Liver (tissue), 9 donors: ENCODE data around the gene CCDC7. TPM values are rescaled to one million over a fixed set of nuclear protein-coding genes. Genes with fewer than 3 reads are reported as not detected.

ENCODE experiments used
- DNase-seq: peaks from one replicate; pipeline ENCODE4 v3.0.0-alpha.2; 2017; ENCODE audit warnings: low spot score
- H3K27ac ChIP-seq, 2 donors: one replicate each; pipeline ENCODE4 v1.7.0; 2013; ENCODE audit warnings: inconsistent platforms in 2 of 2, low read length in 2 of 2, control low read depth in 1 of 2, low read depth in 1 of 2, mild to moderate bottlenecking in 1 of 2
- H3K27me3 ChIP-seq, 4 donors: one replicate each; pipeline versions ENCODE4 v1.6.1 to v1.7.0; 2013; ENCODE audit warnings: low read length in 3 of 4, inconsistent platforms in 1 of 4, mild to moderate bottlenecking in 1 of 4, moderate library complexity in 1 of 4; ENCODE audit not compliant: control insufficient read depth in 4 of 4, insufficient read depth in 4 of 4
- H3K36me3 ChIP-seq, 4 donors: one replicate each; pipeline versions ENCODE4 v1.6.1 to v1.7.0; 2013; ENCODE audit warnings: low read length in 3 of 4, mild to moderate bottlenecking in 3 of 4, low read depth in 1 of 4, moderate library complexity in 1 of 4; ENCODE audit not compliant: control insufficient read depth in 4 of 4, insufficient read depth in 3 of 4
- H3K4me1 ChIP-seq, 4 donors: one replicate each; pipeline versions ENCODE4 v1.6.1 to v1.7.0; 2013; ENCODE audit warnings: low read length in 3 of 4, mild to moderate bottlenecking in 3 of 4, moderate library complexity in 1 of 4; ENCODE audit not compliant: control insufficient read depth in 4 of 4, insufficient read depth in 4 of 4
- H3K4me3 ChIP-seq, 3 donors: one replicate each; pipeline versions ENCODE4 v1.6.1 to v1.7.0; 2013; ENCODE audit warnings: low read length in 3 of 3, control low read depth in 1 of 3, low read depth in 1 of 3, mild to moderate bottlenecking in 1 of 3
- H3K9ac ChIP-seq, 2 donors: one replicate each; pipeline ENCODE4 v1.7.0; 2013; ENCODE audit warnings: low read length in 2 of 2, mild to moderate bottlenecking in 2 of 2, moderate library complexity in 2 of 2, control low read depth in 1 of 2, low read depth in 1 of 2
- H3K9me3 ChIP-seq, 4 donors: one replicate each; pipeline versions ENCODE4 v1.6.1 to v1.7.0; 2013; ENCODE audit warnings: low read length in 3 of 4; ENCODE audit not compliant: control insufficient read depth in 4 of 4
- ATF3 ChIP-seq: IDR thresholded peaks from 2 replicates; pipeline ENCODE4 v1.6.1; 2016; ENCODE audit warnings: antibody characterized with exemption
- CTCF ChIP-seq: fragments of 150-350 bp; IDR thresholded peaks from 2 replicates; pipeline ENCODE4 v1.5.1; 2017; ENCODE audit warnings: improper control_type of control experiment, low read depth, low read length; ENCODE audit not compliant: missing input control
- EGR1 ChIP-seq, 2 donors: IDR thresholded peaks; 2 replicates each; pipeline ENCODE4 v1.6.1; 2016 to 2018; ENCODE audit warnings: antibody characterized with exemption in 2 of 2, low read depth in 2 of 2
- FOXA1 ChIP-seq: IDR thresholded peaks from 2 replicates; pipeline ENCODE4 v1.6.1; 2016; ENCODE audit warnings: antibody characterized with exemption
- FOXA2 ChIP-seq: IDR thresholded peaks from 2 replicates; pipeline ENCODE4 v1.6.1; 2016; ENCODE audit warnings: antibody characterized with exemption
- HNF4A ChIP-seq, 2 donors: conservative IDR thresholded peaks; 2 replicates each; pipeline ENCODE4 v1.6.1; 2016; ENCODE audit warnings: antibody characterized with exemption in 2 of 2, mild to moderate bottlenecking in 2 of 2
- JUND ChIP-seq, 2 donors: IDR thresholded peaks; 2 replicates each; pipeline ENCODE4 v1.6.1; 2016; ENCODE audit warnings: antibody characterized with exemption in 2 of 2
- MAX ChIP-seq: IDR thresholded peaks from 2 replicates; pipeline ENCODE4 v1.6.1; 2016; ENCODE audit warnings: antibody characterized with exemption
- NR2F2 ChIP-seq: IDR thresholded peaks from 2 replicates; pipeline ENCODE4 v1.6.1; 2016; ENCODE audit warnings: antibody characterized with exemption
- RAD21 ChIP-seq, 2 donors: IDR thresholded peaks; 2 replicates each; pipeline ENCODE4 v1.6.1; 2016; ENCODE audit warnings: antibody characterized with exemption in 2 of 2, mild to moderate bottlenecking in 2 of 2
- REST ChIP-seq: IDR thresholded peaks from 2 replicates; pipeline ENCODE4 v1.6.1; 2016; ENCODE audit warnings: antibody characterized with exemption, mild to moderate bottlenecking
- RXRA ChIP-seq, 2 donors: IDR thresholded peaks; 2 replicates each; pipeline ENCODE4 v1.6.1; 2017 to 2018; ENCODE audit warnings: antibody characterized with exemption in 2 of 2, mild to moderate bottlenecking in 1 of 2
- SP1 ChIP-seq: IDR thresholded peaks from 2 replicates; pipeline ENCODE4 v1.6.1; 2018; ENCODE audit warnings: antibody characterized with exemption, mild to moderate bottlenecking
- TAF1 ChIP-seq: conservative IDR thresholded peaks from 2 replicates; pipeline ENCODE4 v1.6.1; 2016; ENCODE audit warnings: antibody characterized with exemption, mild to moderate bottlenecking
- YY1 ChIP-seq: IDR thresholded peaks from 2 replicates; pipeline ENCODE4 v1.6.1; 2016; ENCODE audit warnings: antibody characterized with exemption, mild to moderate bottlenecking
- ZBTB33 ChIP-seq: IDR thresholded peaks from 2 replicates; pipeline ENCODE4 v1.6.1; 2016; ENCODE audit warnings: antibody characterized with exemption
- WGBS: extraction: QIAGEN DNeasy Blood & Tissue Kit; methylation state at CpG from one replicate; pipeline ENCODE4 v1.1.7; 2013; 5-methylcytosine and 5-hydroxymethylcytosine counted together
- polyA plus RNA-seq, 2 donors: library from polyadenylated mRNA; stranded (reverse) in 1 of 2; unstranded in 1 of 2; fragments of 200-250 nt in 1 of 2; fragments of >200 nt in 1 of 2; fragmentation: Nextera tagmentation in 1 of 2; extraction: Ambion mirVana in 1 of 2; gene quantifications; one replicate each; pipeline versions ENCODE4 v1.2.1 to v1.2.3, GENCODE V29; 2013 to 2015
- total RNA-seq, 2 donors: library from RNA; depleted of rRNA; stranded (reverse); fragments of >200 nt; gene quantifications; one replicate each; pipeline ENCODE4 v1.2.3, GENCODE V29; 2014
- donor health status: healthy.
- donor health status: healthy.
- donor health status: healthy.
- donor health status: healthy.
- donor health status: healthy.

Gene CCDC7
- total and polyA plus RNA-seq, 4 donors = 0.47 to 5.9 (median 3.2) TPM

GRCh38 chr10:32445036-32445435 is 904 bp upstream of the CCDC7 start:
- no peak overlapping the region for H3K9ac ChIP-seq
- no peak overlapping the region for H3K4me3 ChIP-seq
- WGBS = 93% methylated on average over 4 of the region's 4 CpGs
- no peaks in the 10 kb centered on the region for H3K27me3 ChIP-seq
- TF ChIP-seq HNF4A (conservative IDR thresholded peaks at IDR 0.05) (no peak), EGR1 (IDR thresholded peaks at IDR 0.05; ENCODE audit: low read depth in 2 of 2) (no peak), SP1 (no peak), RAD21 (IDR thresholded peaks at IDR 0.05) (no peak), FOXA2 (no peak), JUND (IDR thresholded peaks at IDR 0.05) (no peak), TAF1 (no peak), MAX (no peak), NR2F2 (no peak), ATF3 (no peak), RXRA (IDR thresholded peaks at IDR 0.05) (no peak), ZBTB33 (no peak), CTCF (no peak), FOXA1 (no peak), YY1 (no peak), REST (no peak)
- no peak for DNase-seq
- no peak overlapping the region for H3K27ac ChIP-seq
- no peaks in the 10 kb centered on the region for H3K9me3 ChIP-seq
- no peaks in the 10 kb centered on the region for H3K36me3 ChIP-seq
- H3K4me1 ChIP-seq = peaks cover 0 to 8% (median 4%) of the 10 kb centered on the region in 4 donors
